ENCODE measurements around the gene UBASH3B.
"Not testable (repeated sequence)": the region's sequence is repeated elsewhere in the genome, so short reads cannot be mapped to it uniquely, and the experiment has no call there.

UBASH3B gene

DNA sequence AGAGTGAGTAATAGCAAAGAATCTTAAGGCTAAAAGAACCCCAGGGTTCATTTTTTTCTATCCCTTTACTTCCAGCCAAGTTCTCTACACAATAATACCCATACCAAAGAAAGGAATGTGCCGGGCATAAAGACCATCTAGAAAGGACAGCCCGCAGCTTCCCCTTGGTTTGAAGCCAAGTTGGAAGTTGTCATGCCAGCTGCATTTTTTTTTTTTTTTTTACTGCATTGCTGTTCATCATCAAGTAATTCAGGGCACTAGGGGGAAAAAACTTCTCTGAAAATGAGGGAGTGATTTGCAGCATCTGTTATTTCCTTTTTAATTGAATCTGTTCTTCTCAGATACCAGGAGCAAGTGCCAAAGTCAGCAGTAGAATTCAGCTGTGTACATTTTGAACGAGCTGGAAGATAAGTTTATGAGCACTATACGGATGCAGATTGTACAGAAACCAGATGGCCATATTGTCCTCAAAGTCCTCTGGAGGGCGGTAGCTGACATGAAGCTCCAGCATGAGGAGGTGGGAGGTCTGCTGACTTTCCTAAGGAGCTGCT lies 56.4 kb downstream of the UBASH3B start:
- no peak for DNase-seq

DNA sequence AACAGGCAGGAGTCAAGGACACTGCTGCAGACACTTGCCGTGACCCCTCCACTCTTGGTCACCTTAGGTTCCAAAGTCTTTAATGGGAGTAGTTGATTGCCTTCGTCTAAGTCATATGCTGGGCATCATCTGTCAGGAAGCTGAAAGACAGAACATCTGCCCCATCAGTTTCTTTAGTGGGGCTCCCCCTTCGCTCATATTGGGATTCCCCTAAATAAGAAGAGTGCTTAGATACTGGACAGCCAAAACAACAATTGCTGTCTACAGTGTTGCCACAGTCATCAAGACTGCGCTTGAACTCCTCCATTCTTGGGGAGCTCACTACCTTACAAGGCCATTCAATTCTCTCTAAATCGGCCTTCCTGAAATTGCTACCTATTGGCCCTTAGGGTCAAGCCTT lies 58.5 kb downstream of the UBASH3B start:
- no peak for DNase-seq

DNA sequence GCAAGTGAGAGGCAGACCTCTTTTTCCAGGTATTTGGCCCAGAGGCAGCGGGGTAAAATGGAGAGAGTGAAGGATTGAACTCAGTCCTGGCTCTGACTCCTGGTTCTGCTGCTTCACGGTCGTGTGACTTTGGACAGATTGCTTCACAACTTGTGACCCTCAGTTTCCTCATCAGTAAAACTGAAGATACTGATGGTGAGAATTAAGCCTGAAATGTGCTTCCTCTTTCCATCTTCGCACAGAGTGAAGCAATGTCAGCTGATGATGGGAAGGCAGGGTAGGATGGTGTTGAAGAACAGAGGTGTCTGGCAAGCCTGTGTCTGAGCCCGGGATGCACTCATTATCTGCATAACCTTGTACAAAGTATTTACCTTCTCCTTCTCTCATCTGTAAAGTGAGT lies 59.0 kb downstream of the UBASH3B start:
- no peak for DNase-seq

DNA sequence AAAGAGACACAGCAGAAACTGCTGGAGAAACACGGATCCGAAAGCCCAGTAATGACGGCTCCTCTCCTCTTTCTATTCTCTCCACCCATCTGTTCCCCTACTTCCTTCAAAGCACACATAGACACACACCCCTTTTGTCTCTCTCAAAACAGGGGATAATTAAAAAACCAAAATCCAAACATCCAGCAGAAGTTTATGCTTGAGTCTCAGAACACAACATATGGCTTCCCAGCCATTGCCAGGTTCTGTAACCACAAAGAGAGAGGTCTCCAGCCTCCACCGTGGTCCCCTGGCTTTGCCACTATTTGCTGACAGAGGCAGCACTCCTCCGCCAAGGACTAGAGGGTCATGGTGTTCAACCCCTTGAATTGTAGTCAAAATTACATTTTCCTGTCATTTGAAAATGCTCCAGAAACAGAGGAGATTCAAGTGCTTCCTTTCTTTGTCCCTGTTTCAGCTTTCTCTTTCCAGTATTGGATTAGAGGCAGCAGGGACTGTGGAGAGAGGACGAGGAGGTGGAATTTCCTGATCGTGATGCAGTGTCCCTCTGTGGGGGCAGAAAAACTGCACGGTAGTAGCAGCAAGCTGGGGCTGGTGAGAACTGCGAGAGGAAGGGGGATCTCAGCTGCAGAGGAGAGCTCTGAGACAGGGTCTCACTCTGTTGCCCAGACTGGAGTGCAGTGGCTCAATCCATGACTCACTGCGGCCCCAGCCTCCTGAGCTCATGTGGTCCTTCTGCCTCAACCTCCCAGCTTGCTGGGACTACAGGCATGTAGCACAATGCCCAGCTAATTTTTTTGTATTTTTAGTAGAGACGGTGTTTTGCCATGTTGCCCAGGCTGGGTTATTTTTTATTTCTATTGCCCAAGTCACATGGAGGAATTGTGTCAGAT lies 60.3 kb downstream of the UBASH3B start:
- no peak for DNase-seq

DNA sequence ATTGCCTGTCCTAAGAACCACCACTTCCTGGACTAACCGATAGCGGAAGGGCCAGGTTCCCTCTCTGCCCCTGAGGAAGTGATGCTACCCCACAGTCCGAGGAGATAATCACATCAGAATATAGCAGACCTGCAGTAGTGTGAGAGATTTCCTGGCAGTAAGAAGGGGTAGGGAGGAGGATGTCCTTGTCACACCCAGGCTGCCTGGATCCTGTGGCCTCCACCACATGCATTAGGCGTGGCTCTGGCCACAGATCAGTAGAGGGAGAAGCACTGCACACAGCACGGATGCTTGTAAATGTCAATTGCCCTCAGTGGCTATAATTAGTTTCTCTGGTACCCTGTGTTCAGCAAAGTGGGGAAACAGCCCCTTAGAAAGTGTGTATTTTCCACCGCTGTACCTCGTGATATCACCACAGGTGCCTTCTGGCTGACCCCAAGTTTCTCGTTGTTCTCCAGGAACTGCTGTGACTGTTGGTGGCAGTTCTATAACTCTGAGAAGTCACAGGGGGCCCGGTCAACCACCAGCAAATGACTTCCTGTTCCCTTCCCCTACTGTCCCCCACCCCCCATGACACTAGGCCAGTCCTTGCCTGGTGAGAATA lies 61.8 kb downstream of the UBASH3B start:
- DNase-seq = no peak

DNA sequence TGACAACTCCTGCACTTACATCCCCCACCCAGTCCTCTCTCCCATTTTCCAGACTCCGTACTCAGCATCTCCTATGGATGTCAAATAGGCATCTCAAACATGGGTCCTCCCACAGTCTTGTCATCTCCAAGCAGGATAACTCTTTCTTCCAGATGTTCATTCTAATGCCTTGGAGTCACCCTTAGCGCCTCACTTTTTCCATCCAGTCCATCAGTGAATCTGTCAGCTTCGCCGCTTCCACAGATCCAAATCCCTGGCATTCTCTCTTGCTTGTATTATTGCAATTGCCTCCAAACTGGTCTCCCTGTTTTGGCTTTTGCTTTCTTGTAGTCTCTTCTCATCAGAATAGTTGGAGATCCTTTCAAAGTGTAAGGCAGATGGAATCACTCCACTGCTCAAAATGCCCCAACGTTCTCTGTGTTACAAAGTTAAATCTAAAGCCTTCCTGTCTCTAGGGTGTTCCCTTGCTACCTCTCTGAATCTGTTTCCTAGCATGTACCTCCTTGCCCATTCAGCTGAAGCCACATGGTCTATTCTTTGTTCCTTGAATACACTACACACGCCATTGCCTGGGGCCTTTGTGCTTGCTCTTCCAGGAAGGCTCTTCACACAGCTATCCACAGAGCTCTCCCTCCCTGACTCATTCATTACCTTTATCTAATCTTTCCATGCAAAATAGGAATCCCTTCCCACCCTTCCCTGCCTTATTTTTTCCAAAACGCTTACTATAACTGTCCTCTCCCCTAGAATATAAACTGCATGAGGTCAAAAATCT lies 64.8 kb downstream of the UBASH3B start:
- DNase-seq = no peak

DNA sequence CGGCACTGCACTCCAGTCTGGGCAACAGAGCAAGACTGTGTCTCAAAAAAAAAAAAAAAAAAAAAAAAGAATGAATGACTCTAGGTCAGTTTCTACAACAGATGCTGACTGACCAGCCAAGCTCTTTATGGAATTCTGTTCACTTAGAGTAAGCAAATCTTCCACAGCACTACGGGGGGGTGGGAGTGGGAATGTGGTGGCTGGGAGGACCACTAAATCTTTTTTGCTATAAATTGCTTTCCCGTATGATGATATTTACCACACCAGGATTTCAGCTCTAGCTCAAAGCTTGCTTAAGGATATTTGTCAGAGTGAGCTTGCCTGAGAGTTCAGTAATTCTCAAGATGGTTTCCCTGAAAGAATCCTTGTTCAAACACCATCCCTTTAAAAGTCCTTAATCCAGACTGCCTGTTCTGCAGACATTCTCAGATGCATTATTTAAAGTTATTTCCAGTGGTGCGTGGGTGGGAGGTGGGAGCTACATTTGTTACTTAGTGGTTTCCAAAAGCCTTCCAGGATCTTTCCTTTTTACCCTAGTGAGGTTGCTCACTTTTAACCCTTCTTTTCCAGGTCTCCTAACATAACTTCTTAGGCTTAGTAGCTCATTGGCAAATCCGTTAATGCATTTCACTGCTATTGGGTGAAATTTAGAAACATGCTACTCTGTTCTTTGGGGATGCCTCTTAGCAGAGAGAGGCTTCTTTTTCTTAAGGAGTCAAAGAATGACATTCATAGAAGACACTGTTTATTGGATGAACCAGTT lies 65.9 kb downstream of the UBASH3B start:
- no peak for DNase-seq

DNA sequence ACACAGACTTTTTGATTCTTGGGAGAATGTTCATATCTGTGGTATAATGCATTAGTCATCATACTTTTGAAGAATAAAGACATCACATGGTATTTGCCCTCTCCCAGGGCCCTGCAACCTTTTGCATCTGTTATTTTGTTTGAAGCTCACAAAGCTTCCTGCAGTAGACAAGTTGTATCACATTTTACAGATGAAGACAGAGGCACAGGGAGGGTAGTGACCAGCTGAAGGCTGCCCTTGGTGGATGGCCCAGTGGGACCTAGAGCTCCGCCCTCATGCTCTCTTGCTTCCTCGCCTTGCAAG lies 66.4 kb downstream of the UBASH3B start:
- DNase-seq = no peak

DNA sequence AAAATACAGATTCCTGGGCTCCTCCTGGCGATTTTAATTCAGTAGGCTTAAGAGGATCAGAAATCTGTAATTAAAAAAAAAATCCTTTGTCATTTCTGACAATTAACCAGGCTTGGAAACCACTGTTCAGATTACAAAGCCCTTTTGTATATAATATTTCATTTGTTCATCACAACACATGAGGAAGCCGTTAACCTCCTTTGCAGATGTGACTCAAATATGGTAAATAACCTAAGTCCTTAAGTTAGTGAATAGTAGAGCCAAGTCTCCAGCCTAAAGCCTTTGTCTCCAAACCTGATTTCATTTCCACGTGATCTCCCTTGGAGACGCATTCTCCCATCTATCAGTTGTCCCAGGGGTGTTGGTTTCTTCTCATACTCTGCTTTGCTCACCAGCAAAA lies 67.6 kb downstream of the UBASH3B start:
- DNase-seq = no peak

DNA sequence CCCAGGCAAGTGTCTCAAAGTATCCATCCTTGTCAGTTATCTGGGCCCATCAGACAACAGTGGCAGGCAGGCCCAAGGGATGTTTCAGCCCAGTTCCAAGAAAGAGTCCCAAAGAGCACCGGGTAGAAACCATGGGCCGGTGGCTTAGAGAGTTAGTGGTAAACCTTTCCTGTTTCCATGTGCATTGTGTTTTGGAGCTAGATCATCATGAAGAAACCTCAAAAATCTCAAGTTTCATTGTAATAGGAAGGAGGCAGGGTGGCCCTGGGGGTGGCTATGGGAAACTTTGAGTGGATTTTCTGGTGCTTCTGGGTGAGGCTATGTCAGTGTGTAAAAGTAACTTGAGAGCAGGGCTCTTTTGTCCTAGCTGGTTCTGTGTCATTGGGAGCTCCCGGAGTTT lies 68.1 kb downstream of the UBASH3B start:
- DNase-seq = no peak

DNA sequence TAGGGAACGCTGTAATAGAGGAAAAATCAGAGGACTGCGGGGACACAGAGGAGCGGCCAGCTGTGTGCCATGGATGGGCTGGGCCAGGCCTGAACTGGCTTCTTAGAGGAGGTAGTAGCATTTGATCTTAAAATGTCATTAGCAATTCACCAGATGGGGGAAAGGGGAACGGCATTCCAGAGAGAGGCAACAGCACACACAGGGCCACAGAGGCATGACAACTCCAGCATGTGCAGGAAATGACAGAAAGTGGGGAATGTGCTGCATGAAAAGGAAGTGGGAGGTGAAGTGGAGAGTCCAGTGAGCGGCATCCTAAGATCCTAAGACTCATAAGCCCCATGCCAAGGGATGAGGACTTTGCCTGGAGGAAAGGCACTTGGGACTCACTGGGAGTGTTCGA lies 69.0 kb downstream of the UBASH3B start:
- DNase-seq = no peak

DNA sequence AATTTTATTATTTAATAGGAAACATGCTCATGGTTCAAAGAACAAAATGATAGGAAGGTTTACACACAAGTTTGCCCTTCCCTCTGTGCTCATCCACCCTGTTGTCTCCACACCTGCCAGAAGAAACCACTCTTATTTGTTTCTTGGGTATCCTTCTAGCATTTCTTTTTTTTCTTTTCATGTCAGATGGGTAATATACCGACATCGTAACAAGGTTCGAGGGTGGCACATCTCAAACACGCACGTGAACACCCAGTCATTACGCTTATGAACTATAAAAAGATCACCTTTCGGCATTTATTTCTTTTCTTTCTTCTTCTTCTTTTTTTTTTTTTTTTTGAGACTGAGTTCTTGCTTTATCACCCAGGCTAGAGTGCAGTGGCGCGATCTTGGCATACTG lies 70.5 kb downstream of the UBASH3B start:
- DNase-seq = no peak

DNA sequence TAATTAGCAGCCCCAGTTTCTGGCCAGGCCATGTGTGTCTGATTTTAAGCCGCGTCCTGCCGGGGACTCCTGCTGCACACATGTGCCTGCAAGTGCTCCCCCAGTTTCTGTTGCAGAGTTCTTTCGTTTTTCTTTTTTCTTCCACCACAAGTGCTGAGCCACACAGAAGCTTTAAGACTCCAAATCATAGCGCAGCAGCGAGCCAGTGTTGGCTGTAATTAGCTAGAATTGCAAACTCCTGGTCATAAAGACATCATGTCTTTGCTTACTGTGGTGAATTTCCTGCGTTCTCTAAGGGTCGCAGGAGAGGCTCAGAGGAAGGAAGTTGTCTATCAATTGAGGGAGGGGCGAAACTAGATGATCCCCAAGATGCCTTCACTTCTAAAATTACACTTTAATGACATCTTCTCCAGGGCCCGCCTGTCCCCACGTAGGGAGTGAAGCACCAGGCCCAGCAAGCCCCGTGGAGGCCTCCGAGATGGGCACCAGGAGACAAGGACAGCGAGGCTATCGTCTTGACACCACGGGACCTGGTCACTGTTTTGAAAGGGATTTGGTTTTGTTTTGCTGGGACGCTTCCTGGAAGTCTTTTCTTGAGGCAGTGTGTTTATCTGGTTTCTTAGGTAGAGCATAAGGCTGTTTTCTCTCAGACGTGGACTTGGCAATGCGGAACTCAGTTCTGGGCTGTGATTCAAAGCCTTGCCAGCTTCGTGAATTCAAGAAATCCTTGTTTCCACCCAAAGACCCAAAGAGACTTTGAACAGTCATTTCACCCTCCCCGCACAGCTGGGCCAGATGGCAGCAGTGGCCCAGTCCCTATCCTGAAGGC lies 71.8 kb downstream of the UBASH3B start:
- DNase-seq = peak in 1 of 2 donors; percentile 45

DNA sequence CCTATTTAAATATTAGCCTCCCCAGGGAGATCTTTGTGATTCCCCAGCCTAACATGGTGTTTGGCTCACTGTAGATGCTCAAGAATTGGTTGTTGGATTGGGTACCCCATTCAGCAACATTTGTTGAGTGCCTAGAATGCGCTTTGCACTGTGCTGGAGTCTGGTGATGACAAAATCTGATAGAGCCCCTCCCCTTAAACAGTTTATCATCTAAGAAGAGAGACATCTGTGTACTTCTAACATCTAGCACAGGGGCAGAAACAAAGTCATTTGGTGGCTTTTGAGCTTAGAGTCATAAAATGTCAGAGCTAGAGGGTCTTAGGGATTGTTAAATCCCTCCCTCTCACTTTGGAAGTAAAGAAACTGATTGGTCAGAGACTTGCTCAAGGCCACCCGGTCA lies 73.0 kb downstream of the UBASH3B start:
- no peak for DNase-seq

DNA sequence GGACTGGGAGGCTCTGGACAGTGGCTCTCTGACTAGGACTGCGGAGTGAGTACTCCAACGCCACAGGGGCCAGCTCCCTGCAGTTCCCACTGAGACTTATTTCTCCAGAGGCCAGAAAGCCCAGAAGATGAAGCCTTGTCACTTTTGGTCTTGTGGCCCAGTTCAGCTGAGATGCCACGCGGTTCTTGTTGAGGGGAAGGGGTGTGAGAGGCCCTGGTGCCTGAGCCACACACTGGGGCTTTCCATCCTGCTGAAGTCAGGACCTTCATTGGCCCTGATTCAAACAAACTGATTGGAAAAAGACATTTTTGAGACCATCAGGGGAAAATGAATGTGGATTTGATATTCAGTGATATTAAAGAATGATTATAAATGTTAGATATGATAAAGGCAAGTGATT lies 73.6 kb downstream of the UBASH3B start:
- DNase-seq = no peak

DNA sequence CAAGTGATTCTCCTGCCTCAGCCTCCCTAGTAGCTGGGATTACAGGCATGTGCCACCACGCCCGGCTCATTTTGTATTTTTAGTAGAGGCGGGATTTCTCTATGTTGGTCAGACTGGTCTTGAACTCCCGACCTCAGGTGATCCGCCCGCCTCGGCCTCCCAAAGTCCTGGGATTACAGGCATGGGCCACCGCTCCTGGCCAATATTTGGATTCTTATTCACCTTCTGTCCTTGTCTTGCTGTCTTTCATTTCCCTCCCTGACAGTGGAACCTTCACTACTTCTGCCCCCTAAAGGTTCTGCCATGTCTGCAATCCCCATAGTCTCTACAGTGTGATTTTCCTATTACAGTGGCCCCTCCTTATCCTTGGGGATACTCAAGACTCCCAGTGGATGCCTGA lies 75.2 kb downstream of the UBASH3B start:
- DNase-seq = not testable (repeated sequence)

DNA sequence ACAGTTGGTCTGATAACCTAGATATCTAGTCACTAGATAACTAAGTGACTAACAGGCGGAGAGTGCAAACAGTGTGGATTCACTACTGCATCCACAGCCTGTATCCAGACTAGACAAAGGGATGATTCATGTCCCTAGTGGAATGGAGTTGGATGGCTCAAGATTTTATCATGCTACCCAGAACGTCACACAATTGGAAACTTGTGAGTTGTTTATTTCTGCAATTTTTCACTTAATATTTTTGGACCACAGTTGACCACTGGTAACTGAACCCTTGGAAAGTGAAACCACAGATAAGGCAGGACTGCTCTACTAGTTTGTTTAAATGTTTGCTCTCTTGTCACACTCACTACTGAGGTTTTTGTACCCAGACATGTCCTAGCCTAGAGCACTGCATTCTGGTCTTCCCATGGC lies 76.0 kb downstream of the UBASH3B start:
- DNase-seq = no peak

DNA sequence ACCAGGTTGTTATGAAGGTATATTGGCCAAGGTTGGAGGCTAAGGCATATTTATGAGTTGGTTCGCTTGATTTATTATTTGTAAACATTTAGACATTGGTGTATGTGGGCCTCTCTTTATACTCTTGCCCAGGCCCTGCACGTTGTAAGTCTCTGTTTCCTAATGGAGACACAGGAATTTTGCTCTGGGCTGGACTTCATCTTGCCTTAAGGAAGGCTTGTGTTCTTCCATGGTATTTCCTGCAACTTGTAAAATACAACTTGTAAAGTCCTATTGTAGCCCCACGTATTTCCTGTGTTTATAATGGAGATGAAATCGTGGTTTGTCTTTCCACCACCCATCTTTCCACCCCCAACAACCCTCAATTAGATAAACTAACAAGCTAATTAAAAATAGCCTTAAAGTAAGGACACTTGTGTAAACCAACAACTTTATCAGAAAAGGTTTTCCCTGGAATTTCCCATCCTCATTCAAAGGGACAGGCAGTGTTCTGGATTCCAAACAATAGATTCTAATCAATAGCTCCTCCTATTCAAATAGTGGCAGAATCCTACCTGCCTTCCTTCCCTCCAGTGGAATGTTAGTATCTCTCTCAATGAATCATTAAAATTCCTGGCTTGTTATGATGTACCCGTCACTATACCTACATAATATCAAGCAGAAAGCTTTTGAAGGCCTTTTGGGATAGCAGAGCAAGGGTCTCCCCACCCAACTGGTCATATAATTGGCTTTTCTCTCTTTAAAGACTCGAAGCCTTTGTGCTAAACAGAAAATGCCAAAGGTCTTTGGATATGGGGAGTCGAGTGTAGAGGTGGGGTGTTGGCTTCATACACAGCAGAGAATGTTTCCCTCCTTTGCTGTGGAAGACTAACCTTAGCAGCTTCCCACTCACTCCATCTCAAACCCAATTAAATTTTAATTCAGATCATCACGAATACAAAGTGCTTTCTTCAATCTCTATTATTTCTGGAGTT lies 77.1 kb downstream of the UBASH3B start:
- no peak for DNase-seq

DNA sequence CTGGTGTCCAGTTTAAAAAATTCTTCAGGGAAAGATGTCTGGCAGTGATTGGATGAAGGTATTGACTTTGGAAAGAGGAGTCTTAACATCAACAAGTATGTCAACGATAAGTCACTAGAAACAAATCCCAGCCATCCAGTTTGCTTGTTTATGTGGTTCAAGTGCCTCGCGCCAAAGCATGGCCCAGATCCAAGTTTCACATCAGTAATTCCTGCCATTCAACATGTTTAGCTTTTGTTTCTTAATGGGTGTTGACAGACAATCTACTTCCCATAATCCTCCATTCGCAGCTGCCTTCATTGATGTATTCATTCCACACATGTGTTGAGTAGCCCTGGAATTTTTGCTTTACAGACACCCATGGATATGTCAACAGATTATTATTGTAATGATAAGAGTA lies 77.8 kb downstream of the UBASH3B start:
- DNase-seq = no peak

DNA sequence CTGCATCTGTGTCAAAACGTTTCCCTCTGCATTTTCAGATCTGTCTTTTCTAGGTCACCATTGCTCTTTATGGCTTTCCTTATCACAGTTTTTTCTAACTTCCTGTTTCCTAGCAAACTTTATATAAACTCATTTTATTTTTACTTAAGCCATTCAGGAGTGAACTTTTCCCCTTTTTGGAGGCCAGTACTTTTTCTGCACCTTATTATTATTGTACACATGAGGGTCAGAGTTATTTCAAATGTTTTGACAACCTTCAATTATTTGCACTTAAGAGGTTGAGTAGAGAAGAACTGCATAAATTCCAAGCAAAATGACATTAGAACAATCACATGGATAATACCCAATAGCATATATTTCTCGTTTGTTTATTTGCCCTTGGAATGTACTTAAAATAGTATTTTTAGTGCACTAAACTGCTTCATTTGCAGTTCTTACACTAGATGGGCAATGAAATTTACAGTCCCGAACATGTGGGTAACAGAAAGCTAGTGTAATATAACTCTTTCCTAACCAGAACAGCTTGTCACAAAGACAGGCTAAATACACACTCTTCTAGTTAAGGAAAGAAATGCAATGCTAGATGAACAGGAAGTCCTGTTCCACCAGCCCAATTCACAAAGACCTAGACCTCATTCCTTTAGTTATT lies 79.5 kb downstream of the UBASH3B start:
- no peak for DNase-seq
